SK-N-SH (cell line): Measurements from ENCODE around the gene RAB42. TPM values are rescaled to one million over a fixed set of nuclear protein-coding genes. Genes with fewer than 3 reads are reported as not detected.
A peak's percentile ranks its signal among the peaks of the same experiment; 100 is the strongest.

Experiments used
- CTCF ChIA-PET: fragments of 300-600, 350-600 bp; formaldehyde crosslinking; extraction: SDS; loops from one replicate; lab custom pipeline; 2021; lab: Yijun Ruan, JAX
- POLR2A ChIA-PET: fragments of 350-600 bp; sonication (Branson Sonifier 250); formaldehyde crosslinking; extraction: SDS; loops from one replicate; lab custom pipeline; 2020; ENCODE audit warnings: antibody characterized with exemption, inconsistent platforms; lab: Yijun Ruan, JAX
- DNase-seq: peaks from one replicate; pipeline ENCODE4 v3.0.0; 2012
- H2AFZ ChIP-seq: fragments of 200-600 bp; sonication (generic); 2 replicates; pipeline ENCODE4 v1.8.1; 2016; ENCODE audit warnings: antibody characterized with exemption, mild to moderate bottlenecking, low read depth
- H3F3A ChIP-seq: fragments of 200-600 bp; sonication (generic); replicated peaks from 2 replicates; pipeline ENCODE3; 2016; ENCODE audit warnings: antibody characterized with exemption, mild to moderate bottlenecking; ENCODE audit not compliant: insufficient read depth
- H3K27ac ChIP-seq, 2 experiments: fragments of 200-500 bp in 1 of 2; fragments of 200-600 bp in 1 of 2; sonication (Bioruptor generic) in 1 of 2; sonication (generic), shearing (Covaris generic) in 1 of 2; 2 replicates each; pipeline versions ENCODE4 v1.5.1 to v1.6.1; 2014 to 2016; ENCODE audit warnings: low read depth in 2 of 2, inconsistent platforms in 1 of 2, low read length in 1 of 2, mild to moderate bottlenecking in 1 of 2, mixed read lengths in 1 of 2
- H3K27me3 ChIP-seq: fragments of 200-600 bp; sonication (generic), shearing (Covaris generic); 2 replicates; pipeline ENCODE4 v1.6.1; 2016; ENCODE audit warnings: mixed run types; ENCODE audit not compliant: insufficient read depth
- H3K36me3 ChIP-seq, 2 experiments: fragments of 200-500 bp in 1 of 2; fragments of 200-600 bp in 1 of 2; sonication (Bioruptor generic) in 1 of 2; sonication (generic) in 1 of 2; replicated peaks in 1 of 2; 2 replicates each; pipeline versions ENCODE3 to v1.5.1; 2014 to 2016; ENCODE audit warnings: low read length in 1 of 2, mild to moderate bottlenecking in 1 of 2; ENCODE audit not compliant: insufficient read depth in 2 of 2, control insufficient read depth in 1 of 2
- H3K4me1 ChIP-seq, 2 experiments: fragments of 200-500 bp in 1 of 2; fragments of 200-600 bp in 1 of 2; sonication (Bioruptor generic) in 1 of 2; sonication (generic), shearing (Covaris generic) in 1 of 2; 2 replicates each; pipeline versions ENCODE4 v1.5.1 to v1.6.1; 2014 to 2016; ENCODE audit warnings: low read depth in 1 of 2, low read length in 1 of 2, mixed run types in 1 of 2; ENCODE audit not compliant: insufficient read depth in 2 of 2, control insufficient read depth in 1 of 2
- H3K4me2 ChIP-seq: fragments of 200-600 bp; sonication (generic), shearing (Covaris generic); 2 replicates; pipeline ENCODE4 v1.6.1; 2017; ENCODE audit warnings: mixed run types
- H3K4me3 ChIP-seq, 2 experiments: fragments of 200-500 bp in 1 of 2; fragments of 200-600 bp in 1 of 2; sonication (Bioruptor generic) in 1 of 2; sonication (generic), shearing (Covaris generic) in 1 of 2; 2 replicates each; pipeline versions ENCODE4 v1.5.1 to v1.8.1; 2014 to 2016; ENCODE audit warnings: low read depth in 2 of 2, inconsistent platforms in 1 of 2, low read length in 1 of 2, mild to moderate bottlenecking in 1 of 2, mixed read lengths in 1 of 2, moderate library complexity in 1 of 2
- H3K79me2 ChIP-seq: fragments of 200-600 bp; sonication (generic); 2 replicates; pipeline ENCODE4 v1.8.1; 2017; ENCODE audit warnings: mild to moderate bottlenecking; ENCODE audit not compliant: insufficient read depth
- H3K9ac ChIP-seq: fragments of 200-600 bp; sonication (generic); 2 replicates; pipeline ENCODE4 v1.6.1; 2017; ENCODE audit warnings: mixed run types
- H3K9me2 ChIP-seq: fragments of 200-600 bp; sonication (generic); 2 replicates; pipeline ENCODE4 v1.6.1; 2017; ENCODE audit warnings: mixed run types
- H3K9me3 ChIP-seq: fragments of 200-600 bp; sonication (generic); 2 replicates; pipeline ENCODE4 v1.6.1; 2017; ENCODE audit warnings: mixed run types, mild to moderate bottlenecking, moderate library complexity
- H4K20me1 ChIP-seq: fragments of 200-600 bp; sonication (generic); 2 replicates; pipeline ENCODE4 v1.6.1; 2017; ENCODE audit warnings: mild to moderate bottlenecking, mixed run types; ENCODE audit not compliant: insufficient read depth
- ELF1 ChIP-seq: IDR thresholded peaks from 2 replicates; pipeline ENCODE4 v1.4.0; 2012
- EP300 ChIP-seq, 2 experiments: IDR thresholded peaks; 2 replicates each; pipeline versions ENCODE4 v1.4.0 to v1.6.1; 2012; ENCODE audit warnings: borderline replicate concordance in 1 of 2, low read depth in 1 of 2, low read length in 1 of 2
- NRF1 ChIP-seq: IDR thresholded peaks from 2 replicates; pipeline ENCODE4 v1.6.1; 2012; ENCODE audit warnings: low read depth, mild to moderate bottlenecking, low read length
- TAF1 ChIP-seq: IDR thresholded peaks from 2 replicates; pipeline ENCODE4 v1.6.1; 2012; ENCODE audit warnings: low read depth, mild to moderate bottlenecking, low read length, moderate library complexity, borderline replicate concordance
- TCF12 ChIP-seq: IDR thresholded peaks from 2 replicates; pipeline ENCODE4 v1.4.0; 2012
- WGBS: methylation state at CpG from one replicate; pipeline ENCODE4 v1.1.6; 2017; ENCODE audit warnings: low lambda C conversion rate; 5-methylcytosine and 5-hydroxymethylcytosine counted together
- polyA plus RNA-seq, 3 experiments: library from polyadenylated mRNA; depleted of rRNA; stranded (reverse); fragments of >200 nt; gene quantifications; 2 replicates each; pipeline ENCODE4 v1.2.3, GENCODE V29; 2012
- TF ChIP-seq, protein P1 (sequence below): fragments of 150-350 bp; IDR thresholded peaks from 2 replicates; pipeline ENCODE4 v1.6.1; 2016; ENCODE audit warnings: mild to moderate bottlenecking, low read depth, low read length
- TF ChIP-seq, protein P2 (sequence below): IDR thresholded peaks from 2 replicates; pipeline ENCODE4 v1.4.0; 2012; ENCODE audit warnings: low read depth
- TF ChIP-seq, protein P3 (sequence below): IDR thresholded peaks from 2 replicates; pipeline ENCODE4; 2012
- TF ChIP-seq, protein P4 (sequence below): IDR thresholded peaks from 2 replicates; pipeline ENCODE4 v1.4.0; 2012; ENCODE audit warnings: low read depth, borderline replicate concordance

RAB42 gene, protein sequence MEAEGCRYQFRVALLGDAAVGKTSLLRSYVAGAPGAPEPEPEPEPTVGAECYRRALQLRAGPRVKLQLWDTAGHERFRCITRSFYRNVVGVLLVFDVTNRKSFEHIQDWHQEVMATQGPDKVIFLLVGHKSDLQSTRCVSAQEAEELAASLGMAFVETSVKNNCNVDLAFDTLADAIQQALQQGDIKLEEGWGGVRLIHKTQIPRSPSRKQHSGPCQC
- 4.6 and 5.5 TPM in 2 replicates for polyA plus RNA-seq (2012; rRNA removed)
- polyA plus RNA-seq (2012; cell fraction: cytosol; rRNA removed): 3.2 and 4.9 TPM in 2 replicates
- 1.4 and 1.5 TPM in 2 replicates for polyA plus RNA-seq (2012; cell fraction: nucleus; rRNA removed)

GRCh38 chr1:28591708-28592320 is at the start of gene RAB42:
Gene RAB42 (plus strand): TSS chr1:28592265. CDS start chr1:28592512, 247 bp downstream.
- Histone ChIP-seq H3K4me3 (peak within 1 kb of the TSS; percentile 48 to 54), H4K20me1 (no peaks in the 10 kb centered on the region), H3K9me2 (no peaks in the 10 kb centered on the region), H3K9me3 (no peaks in the 10 kb centered on the region), H3K27me3 (no peaks in the 10 kb centered on the region), H3K4me2 (peak within 1 kb of the TSS; percentile 75), H3K9ac (peak within 1 kb of the TSS; percentile 43; the same call in 1 of the 2 replicates), H3K79me2 (no peaks in the 10 kb centered on the region), H3K4me1 (peaks cover 6 to 12% of the 10 kb centered on the region in 2 experiments; a peak in 2 of 4 replicates), H3K36me3 (no peaks in the 10 kb centered on the region), H3F3A (peaks cover 5% of the 10 kb centered on the region), H3K27ac (no peak within 1 kb of the TSS), H2AFZ (peak within 1 kb of the TSS; percentile 76; the same call in 1 of the 2 replicates)
- ChIA-PET CTCF (interaction anchor here (1.8 kb wide), 1 partner anchor 10 kb away, joined by 6 read pairs; no protein-coding TSS in a partner anchor), POLR2A (interaction anchor here (2.3 kb wide), 2 partner anchors 10 kb away, joined by 20 to 36 read pairs; no protein-coding TSS in a partner anchor)
- TF ChIP-seq, protein P1, sequence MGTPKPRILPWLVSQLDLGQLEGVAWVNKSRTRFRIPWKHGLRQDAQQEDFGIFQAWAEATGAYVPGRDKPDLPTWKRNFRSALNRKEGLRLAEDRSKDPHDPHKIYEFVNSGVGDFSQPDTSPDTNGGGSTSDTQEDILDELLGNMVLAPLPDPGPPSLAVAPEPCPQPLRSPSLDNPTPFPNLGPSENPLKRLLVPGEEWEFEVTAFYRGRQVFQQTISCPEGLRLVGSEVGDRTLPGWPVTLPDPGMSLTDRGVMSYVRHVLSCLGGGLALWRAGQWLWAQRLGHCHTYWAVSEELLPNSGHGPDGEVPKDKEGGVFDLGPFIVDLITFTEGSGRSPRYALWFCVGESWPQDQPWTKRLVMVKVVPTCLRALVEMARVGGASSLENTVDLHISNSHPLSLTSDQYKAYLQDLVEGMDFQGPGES: no peak
- TF ChIP-seq, protein P2, sequence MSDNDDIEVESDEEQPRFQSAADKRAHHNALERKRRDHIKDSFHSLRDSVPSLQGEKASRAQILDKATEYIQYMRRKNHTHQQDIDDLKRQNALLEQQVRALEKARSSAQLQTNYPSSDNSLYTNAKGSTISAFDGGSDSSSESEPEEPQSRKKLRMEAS: no peak
- TF ChIP-seq ELF1 (no peak), TCF12 (no peak), NRF1 (no peak), TAF1 (no peak)
- TF ChIP-seq, protein P3, sequence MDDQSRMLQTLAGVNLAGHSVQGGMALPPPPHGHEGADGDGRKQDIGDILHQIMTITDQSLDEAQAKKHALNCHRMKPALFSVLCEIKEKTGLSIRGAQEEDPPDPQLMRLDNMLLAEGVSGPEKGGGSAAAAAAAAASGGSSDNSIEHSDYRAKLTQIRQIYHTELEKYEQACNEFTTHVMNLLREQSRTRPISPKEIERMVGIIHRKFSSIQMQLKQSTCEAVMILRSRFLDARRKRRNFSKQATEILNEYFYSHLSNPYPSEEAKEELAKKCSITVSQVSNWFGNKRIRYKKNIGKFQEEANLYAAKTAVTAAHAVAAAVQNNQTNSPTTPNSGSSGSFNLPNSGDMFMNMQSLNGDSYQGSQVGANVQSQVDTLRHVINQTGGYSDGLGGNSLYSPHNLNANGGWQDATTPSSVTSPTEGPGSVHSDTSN: no peak
- peak; percentile 57 for DNase-seq
- WGBS: 79% methylated on average over 9 of the region's 13 CpGs

- ChIA-PET CTCF (interaction anchor here (1.1 kb wide), 1 partner anchor 8 kb away, joined by 3 read pairs; no protein-coding TSS in a partner anchor), POLR2A (interaction anchor here (1.2 kb wide), 1 partner anchor 37 kb away, joined by 3 read pairs; no protein-coding TSS in a partner anchor)
- peaks cover 3% of the 10 kb centered on the region for H3F3A ChIP-seq
- no peaks in the 10 kb centered on the region for H3K79me2 ChIP-seq
- H2AFZ ChIP-seq: no peak overlapping the region
- no peaks in the 10 kb centered on the region for H3K27me3 ChIP-seq
- no peak for DNase-seq
- H4K20me1 ChIP-seq: no peaks in the 10 kb centered on the region
- no peaks in the 10 kb centered on the region for H3K9me2 ChIP-seq
- H3K9ac ChIP-seq: no peak overlapping the region
- no peaks in the 10 kb centered on the region for H3K9me3 ChIP-seq
- no peak overlapping the region for H3K4me3 ChIP-seq
- H3K27ac ChIP-seq: no peak overlapping the region
- H3K4me2 ChIP-seq: no peak overlapping the region
- TF ChIP-seq TCF12 (no peak), EP300 (IDR thresholded peaks at IDR 0.05; ENCODE audit: borderline replicate concordance in 1 of 2, low read depth in 1 of 2, low read length in 1 of 2) (no peak)
- TF ChIP-seq, protein P4, sequence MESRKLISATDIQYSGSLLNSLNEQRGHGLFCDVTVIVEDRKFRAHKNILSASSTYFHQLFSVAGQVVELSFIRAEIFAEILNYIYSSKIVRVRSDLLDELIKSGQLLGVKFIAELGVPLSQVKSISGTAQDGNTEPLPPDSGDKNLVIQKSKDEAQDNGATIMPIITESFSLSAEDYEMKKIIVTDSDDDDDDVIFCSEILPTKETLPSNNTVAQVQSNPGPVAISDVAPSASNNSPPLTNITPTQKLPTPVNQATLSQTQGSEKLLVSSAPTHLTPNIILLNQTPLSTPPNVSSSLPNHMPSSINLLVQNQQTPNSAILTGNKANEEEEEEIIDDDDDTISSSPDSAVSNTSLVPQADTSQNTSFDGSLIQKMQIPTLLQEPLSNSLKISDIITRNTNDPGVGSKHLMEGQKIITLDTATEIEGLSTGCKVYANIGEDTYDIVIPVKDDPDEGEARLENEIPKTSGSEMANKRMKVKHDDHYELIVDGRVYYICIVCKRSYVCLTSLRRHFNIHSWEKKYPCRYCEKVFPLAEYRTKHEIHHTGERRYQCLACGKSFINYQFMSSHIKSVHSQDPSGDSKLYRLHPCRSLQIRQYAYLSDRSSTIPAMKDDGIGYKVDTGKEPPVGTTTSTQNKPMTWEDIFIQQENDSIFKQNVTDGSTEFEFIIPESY: no peak
- H3K4me1 ChIP-seq: no peaks in the 10 kb centered on the region
- H3K36me3 ChIP-seq: no peaks in the 10 kb centered on the region
- 97% methylated on average over 4 of the region's 4 CpGs for WGBS
These were observed 46.8 kb upstream of the RAB42 start for GRCh38 chr1:28545246-28545628.
